Astrocyte (in vitro differentiated cells and primary cell): ENCODE results near the gene TMCC1. TPM values are rescaled to one million over a fixed set of nuclear protein-coding genes. Genes with fewer than 3 reads are reported as not detected.
A peak's percentile ranks its signal among the peaks of the same experiment; 100 is the strongest.

Experiments used
- DNase-seq: peaks from one replicate; pipeline ENCODE4 v3.0.0-alpha.2; 2010; ENCODE audit warnings: low read depth
- FAIRE-seq: peaks from 2 replicates; lab custom pipeline; 2011; peaks lifted over from hg19 to GRCh38; lab: Jason Lieb, UNC
- H2AFZ ChIP-seq: 2 replicates; pipeline ENCODE4 v1.6.0; 2012; ENCODE audit warnings: low read depth, low read length, inconsistent platforms
- H3K27ac ChIP-seq: 2 replicates; pipeline ENCODE4 v1.5.1; 2011; ENCODE audit warnings: low read depth, low read length, inconsistent platforms
- H3K27me3 ChIP-seq: 2 replicates; pipeline ENCODE4 v1.6.0; 2011; ENCODE audit warnings: low read length, inconsistent platforms; ENCODE audit not compliant: insufficient read depth
- H3K36me3 ChIP-seq: 2 replicates; pipeline ENCODE4 v1.5.1; 2011; ENCODE audit warnings: low read length, inconsistent platforms; ENCODE audit not compliant: insufficient read depth
- H3K4me1 ChIP-seq: 2 replicates; pipeline ENCODE4 v1.5.1; 2011; ENCODE audit warnings: low read length, inconsistent platforms; ENCODE audit not compliant: insufficient read depth
- H3K4me2 ChIP-seq: 2 replicates; pipeline ENCODE4 v1.6.0; 2012; ENCODE audit warnings: low read length, inconsistent platforms
- H3K4me3 ChIP-seq: 2 replicates; pipeline ENCODE4 v1.5.1; 2011; ENCODE audit warnings: low read depth, mild to moderate bottlenecking, low read length, inconsistent platforms; ENCODE audit not compliant: insufficient read depth
- H3K79me2 ChIP-seq: 2 replicates; pipeline ENCODE4 v1.6.0; 2012; ENCODE audit warnings: mild to moderate bottlenecking, low read length, inconsistent platforms; ENCODE audit not compliant: insufficient read depth
- H3K9ac ChIP-seq: 2 replicates; pipeline ENCODE4 v1.6.0; 2012; ENCODE audit warnings: mild to moderate bottlenecking, low read length, inconsistent platforms
- H3K9me3 ChIP-seq: 2 replicates; pipeline ENCODE4 v1.5.1; 2012; ENCODE audit warnings: low read depth, mild to moderate bottlenecking, low read length, inconsistent platforms; ENCODE audit not compliant: insufficient read depth
- H4K20me1 ChIP-seq: 2 replicates; pipeline ENCODE4 v1.6.0; 2012; ENCODE audit warnings: low read length, inconsistent platforms; ENCODE audit not compliant: insufficient read depth
- H3K27ac Mint-ChIP-seq: one replicate; pipeline ENCODE4 v1.8.0; 2021; ENCODE audit warnings: mild to moderate bottlenecking, mixed read lengths; ENCODE audit not compliant: unreplicated experiment
- H3K27me3 Mint-ChIP-seq: one replicate; pipeline ENCODE4 v1.8.0; 2021; ENCODE audit warnings: low read depth, mixed read lengths; ENCODE audit not compliant: unreplicated experiment
- H3K36me3 Mint-ChIP-seq: one replicate; pipeline ENCODE4 v1.8.0; 2021; ENCODE audit warnings: low read depth, mixed read lengths; ENCODE audit not compliant: unreplicated experiment
- H3K4me1 Mint-ChIP-seq: one replicate; pipeline ENCODE4 v1.8.0; 2021; ENCODE audit warnings: low read depth, mixed read lengths; ENCODE audit not compliant: unreplicated experiment
- H3K4me3 Mint-ChIP-seq: one replicate; pipeline ENCODE4 v1.8.0; 2021; ENCODE audit warnings: mild to moderate bottlenecking, moderate library complexity, mixed read lengths; ENCODE audit not compliant: unreplicated experiment
- H3K9me3 Mint-ChIP-seq: one replicate; pipeline ENCODE4 v1.8.0; 2021; ENCODE audit warnings: mild to moderate bottlenecking, mixed read lengths; ENCODE audit not compliant: unreplicated experiment
- CTCF ChIP-seq: IDR thresholded peaks from 2 replicates; pipeline ENCODE4 v1.5.1; 2011; ENCODE audit warnings: low read depth, mild to moderate bottlenecking, inconsistent platforms, low read length, moderate library complexity; ENCODE audit not compliant: insufficient read depth
- EZH2 ChIP-seq: IDR thresholded peaks from 2 replicates; pipeline ENCODE4 v1.6.1; 2012; ENCODE audit warnings: mild to moderate bottlenecking, low read length, inconsistent platforms; ENCODE audit not compliant: insufficient read depth
- total RNA-seq: library from RNA; stranded (reverse); gene quantifications from 2 replicates; pipeline ENCODE4 v1.2.1, GENCODE V29; 2021

TMCC1 gene
- total RNA-seq, 1 donor from 2014 or later = 37.9 TPM

GRCh38 chr3:129855832-129856419 lies 37.6 kb downstream of the TMCC1 start:
- TF ChIP-seq CTCF = no peak
- TF ChIP-seq EZH2 = no peak
- H3K27ac ChIP-seq = peak overlapping the region; percentile 64
- H4K20me1 ChIP-seq = no peaks in the 10 kb centered on the region
- H3K4me3 ChIP-seq = peak overlapping the region; percentile 26
- peak overlapping the region; percentile 8 for H3K9ac ChIP-seq
- H3K4me2 ChIP-seq = peak overlapping the region; percentile 61
- H3K79me2 ChIP-seq = peaks cover 30% of the 10 kb centered on the region
- H3K4me1 ChIP-seq = peaks cover 14% of the 10 kb centered on the region
- Mint-ChIP-seq H3K4me1 (peaks cover 10% of the 10 kb centered on the region), H3K27ac (peak overlapping the region; percentile 44), H3K9me3 (no peaks in the 10 kb centered on the region), H3K27me3 (no peaks in the 10 kb centered on the region), H3K36me3 (peaks cover 19% of the 10 kb centered on the region), H3K4me3 (no peak overlapping the region)
- H3K27me3 ChIP-seq = no peaks in the 10 kb centered on the region
- FAIRE-seq (no peak), DNase-seq (peak; percentile 58)
- no peak overlapping the region for H2AFZ ChIP-seq
- no peaks in the 10 kb centered on the region for H3K36me3 ChIP-seq
- no peaks in the 10 kb centered on the region for H3K9me3 ChIP-seq

GRCh38 chr3:129855170-129855831 lies 38.2 kb downstream of the TMCC1 start:
- Histone ChIP-seq H3K79me2 (peaks cover 28% of the 10 kb centered on the region), H3K9me3 (no peaks in the 10 kb centered on the region), H3K36me3 (no peaks in the 10 kb centered on the region), H2AFZ (no peak overlapping the region), H3K4me1 (peaks cover 14% of the 10 kb centered on the region), H3K9ac (no peak overlapping the region), H3K27ac (peak overlapping the region; percentile 64), H4K20me1 (no peaks in the 10 kb centered on the region), H3K4me3 (no peak overlapping the region), H3K4me2 (peak overlapping the region; percentile 61), H3K27me3 (no peaks in the 10 kb centered on the region)
- FAIRE-seq (peak; percentile 9), DNase-seq (peak; percentile 46)
- Mint-ChIP-seq H3K27ac (peak overlapping the region; percentile 89), H3K27me3 (no peaks in the 10 kb centered on the region), H3K4me3 (no peak overlapping the region), H3K4me1 (peaks cover 10% of the 10 kb centered on the region), H3K36me3 (peaks cover 22% of the 10 kb centered on the region), H3K9me3 (peaks cover 4% of the 10 kb centered on the region)
- TF ChIP-seq EZH2 (no peak), CTCF (no peak)

GRCh38 chr3:129854460-129854859 lies 39.1 kb downstream of the TMCC1 start:
- H2AFZ ChIP-seq = no peak overlapping the region
- H3K9ac ChIP-seq = no peak overlapping the region
- peaks cover 4% of the 10 kb centered on the region for H3K9me3 Mint-ChIP-seq
- TF ChIP-seq CTCF (no peak), EZH2 (no peak)
- no peak for DNase-seq
- H3K4me3 ChIP-seq = no peak overlapping the region
- H3K9me3 ChIP-seq = no peaks in the 10 kb centered on the region
- no peak overlapping the region for H3K4me2 ChIP-seq
- H3K27me3 ChIP-seq = no peaks in the 10 kb centered on the region
- peaks cover 25% of the 10 kb centered on the region for H3K36me3 Mint-ChIP-seq
- H3K4me1 Mint-ChIP-seq = peaks cover 10% of the 10 kb centered on the region
- H3K27me3 Mint-ChIP-seq = no peaks in the 10 kb centered on the region
- FAIRE-seq = no peak
- no peaks in the 10 kb centered on the region for H3K36me3 ChIP-seq
- H3K27ac ChIP-seq = no peak overlapping the region
- H3K79me2 ChIP-seq = peaks cover 28% of the 10 kb centered on the region
- no peaks in the 10 kb centered on the region for H4K20me1 ChIP-seq
- peaks cover 14% of the 10 kb centered on the region for H3K4me1 ChIP-seq
- H3K27ac Mint-ChIP-seq = no peak overlapping the region
- no peak overlapping the region for H3K4me3 Mint-ChIP-seq
